ENCODE data around the gene FOXC2.

GRCh38 chr16:86530251-86531190, 36.1 kb upstream of the FOXC2 start:
- no peak for TF ChIP-seq EZH2 (IDR thresholded peaks at IDR 0.05; ENCODE audit: borderline replicate concordance, low read length)
- no peak for TF ChIP-seq CTCF (conservative IDR thresholded peaks at IDR 0.05 in 1 of 2, IDR thresholded peaks at IDR 0.05 in 1 of 2; ENCODE audit: extremely low read depth in 1 of 2, insufficient read depth in 1 of 2, low read depth in 1 of 2, low read length in 2 of 2)
